H1 (cell line): Measurements from ENCODE around the gene CPSF4L. TPM values are rescaled to one million over a fixed set of nuclear protein-coding genes. Genes with fewer than 3 reads are reported as not detected.

ENCODE experiments used
- ATF3 ChIP-seq: IDR thresholded peaks from 2 replicates; pipeline ENCODE4 v1.6.1; 2011; ENCODE audit warnings: low read depth, mild to moderate bottlenecking, low read length; ENCODE audit not compliant: insufficient read depth
- CBX5 ChIP-seq: fragments of 300-800, 300-1000 bp; sonication (generic); IDR thresholded peaks from 2 replicates; pipeline ENCODE4 v1.7.1; 2016; ENCODE audit warnings: antibody characterized with exemption, low read length, low read depth
- CBX8 ChIP-seq: fragments of 300-800, 300-1000 bp; sonication (generic); IDR thresholded peaks from 2 replicates; pipeline ENCODE4 v1.7.1; 2016; ENCODE audit warnings: low read depth, low read length, borderline replicate concordance
- CEBPB ChIP-seq: IDR thresholded peaks from 2 replicates; pipeline ENCODE4 v1.6.1; 2012; ENCODE audit warnings: low read depth, low read length
- CTCF ChIP-seq, 3 experiments: IDR thresholded peaks; 1 replicate in 2 of 3; 2 replicates in 1 of 3; pipeline versions ENCODE4 v1.5.1 to v1.6.1; 2011; ENCODE audit warnings: low read length in 3 of 3, mild to moderate bottlenecking in 3 of 3, inconsistent platforms in 2 of 3, low read depth in 1 of 3, moderate library complexity in 1 of 3; ENCODE audit not compliant: insufficient read depth in 1 of 3; ENCODE audit errors: control extremely low read depth in 1 of 3
- E2F6 ChIP-seq: IDR thresholded peaks from 2 replicates; pipeline ENCODE4 v1.6.1; 2012; ENCODE audit warnings: inconsistent platforms
- EZH2 ChIP-seq: fragments of 200-600 bp; sonication (generic); IDR thresholded peaks from 2 replicates; pipeline ENCODE4 v1.7.1; 2012; ENCODE audit warnings: low read depth, mild to moderate bottlenecking, moderate library complexity, low read length, inconsistent platforms; ENCODE audit not compliant: severe bottlenecking
- JUND ChIP-seq: IDR thresholded peaks from 2 replicates; pipeline ENCODE4 v1.6.1; 2011; ENCODE audit warnings: mild to moderate bottlenecking, improper control_type of control experiment, low read length
- KDM5A ChIP-seq: fragments of 200-600 bp; IDR thresholded peaks from 2 replicates; pipeline ENCODE4 v1.7.1; 2012; ENCODE audit warnings: mild to moderate bottlenecking, low read length, inconsistent platforms, mixed read lengths
- NRF1 ChIP-seq: IDR thresholded peaks from 2 replicates; pipeline ENCODE4 v1.6.1; 2011; ENCODE audit warnings: mild to moderate bottlenecking, low read depth, low read length, improper control_type of control experiment
- POLR2AphosphoS5 ChIP-seq: IDR thresholded peaks from 2 replicates; pipeline ENCODE4 v1.6.1; 2011; ENCODE audit warnings: low read depth, low read length
- RBBP5 ChIP-seq: IDR thresholded peaks from 2 replicates; pipeline ENCODE4 v1.7.1; 2012; ENCODE audit warnings: low read depth, mild to moderate bottlenecking, inconsistent platforms, low read length, moderate library complexity, borderline replicate concordance
- RFX5 ChIP-seq: IDR thresholded peaks from 2 replicates; pipeline ENCODE4 v1.6.1; 2011; ENCODE audit warnings: low read depth, low read length, improper control_type of control experiment, borderline replicate concordance
- RNF2 ChIP-seq: fragments of 200-900, 300-1000 bp; sonication (generic); IDR thresholded peaks from 2 replicates; pipeline ENCODE4 v1.7.1; 2016; ENCODE audit warnings: borderline replicate concordance, low read depth, mild to moderate bottlenecking, antibody characterized with exemption, low read length; ENCODE audit not compliant: poor library complexity, severe bottlenecking; ENCODE audit errors: missing control alignments
- SIN3A ChIP-seq, 2 experiments: IDR thresholded peaks in 1 of 2; conservative IDR thresholded peaks in 1 of 2; 2 replicates each; pipeline ENCODE4 v1.6.1; 2011 to 2012; ENCODE audit warnings: low read length in 2 of 2, improper control_type of control experiment in 1 of 2, low read depth in 1 of 2, mild to moderate bottlenecking in 1 of 2
- SP1 ChIP-seq: IDR thresholded peaks from 2 replicates; pipeline ENCODE4 v1.6.1; 2011; ENCODE audit warnings: low read depth, low read length
- SP2 ChIP-seq: IDR thresholded peaks from 2 replicates; pipeline ENCODE4 v1.6.1; 2012; ENCODE audit warnings: mild to moderate bottlenecking, low read length, inconsistent platforms
- SRF ChIP-seq: IDR thresholded peaks from 2 replicates; pipeline ENCODE4 v1.6.1; 2011; ENCODE audit warnings: mild to moderate bottlenecking, low read depth, low read length, moderate library complexity
- SUZ12 ChIP-seq: fragments of 200-600 bp; sonication (generic); IDR thresholded peaks from 2 replicates; pipeline ENCODE4 v1.6.1; 2012; ENCODE audit warnings: mild to moderate bottlenecking, inconsistent platforms, low read length, moderate library complexity, mixed read lengths
- TBP ChIP-seq: IDR thresholded peaks from 2 replicates; pipeline ENCODE4 v1.6.1; 2011; ENCODE audit warnings: low read depth, low read length, improper control_type of control experiment
- TEAD4 ChIP-seq: IDR thresholded peaks from 2 replicates; pipeline ENCODE4 v1.6.1; 2012; ENCODE audit warnings: low read depth, low read length, inconsistent platforms, mixed read lengths
- YY1 ChIP-seq: IDR thresholded peaks from 2 replicates; pipeline ENCODE4 v1.6.1; 2011; ENCODE audit warnings: low read depth, mild to moderate bottlenecking, low read length
- polyA plus RNA-seq, 7 experiments: library from polyadenylated mRNA; depleted of rRNA in 3 of 7; stranded (reverse) in 5 of 7; unstranded in 2 of 7; fragments of >200 nt in 5 of 7; fragments of 200-250 nt in 2 of 7; gene quantifications; 1 replicate in 5 of 7; 2 replicates in 1 of 7; 4 replicates in 1 of 7; pipeline versions ENCODE4 v1.2.1 to v1.2.3, GENCODE V29; 2011 to 2013; ENCODE audit warnings: missing spikeins in 2 of 7, mixed read lengths in 2 of 7
- total RNA-seq: library from RNA; stranded (reverse); fragmentation: NEBNext Ultra II Directional; extraction: Animal tissue kit (Norgen Biotek cat#: 25700); gene quantifications from 2 replicates; pipeline ENCODE4 v1.2.1, GENCODE V29; 2021

CPSF4L gene
- total and polyA plus RNA-seq, 2 of the 8 experiments (the other 6 are each of a cell fraction or from before 2014, with no cell fraction given), result not detected

GRCh38 chr17:73255671-73256181, 6.0 kb downstream of the CPSF4L start (continued):
- TF ChIP-seq CTCF (IDR thresholded peaks at IDR 0.05; ENCODE audit: control extremely low read depth in 1 of 3, insufficient read depth in 1 of 3, low read depth in 1 of 3, low read length in 3 of 3) (peak; percentile 94 to 99 (median 98)), NRF1 (no peak), KDM5A (no peak; the same call in 1 of the 2 replicates), JUND (0 out of 2 replicates have a peak, but pooled peaks have one; percentile 27), RBBP5 (no peak), CBX5 (no peak), SP2 (no peak), POLR2AphosphoS5 (no peak), CEBPB (no peak), CBX8 (no peak), SIN3A (conservative IDR thresholded peaks at IDR 0.05 in 1 of 2, IDR thresholded peaks at IDR 0.05 in 1 of 2; ENCODE audit: low read depth in 1 of 2, low read length in 2 of 2) (no peak; a peak in 1 of 4 replicates), TEAD4 (peak; percentile 93), SRF (no peak), EZH2 (no peak), RNF2 (no peak), SP1 (no peak), SUZ12 (no peak), ATF3 (no peak), E2F6 (no peak), TBP (no peak), RFX5 (no peak), YY1 (0 out of 2 replicates have a peak, but pooled peaks have one; percentile 12)
